HL-60/S4 treated with phorbol 12-myristate 13-acetate at 8.2 ng/mL for 4 days and 3 days (cell line): ENCODE measurements around the gene GYPB.
"Not testable (repeated sequence)": the region's sequence is repeated elsewhere in the genome, so short reads cannot be mapped to it uniquely, and the experiment has no call there.

ENCODE experiments used
- in situ Hi-C: fragments of 300-500 bp; cut with MboI; formaldehyde crosslinking; loops from 2 replicates; pipeline ENCODE4 v1.15.0; 2022; ENCODE audit warnings: low sequenced_read_pairs

Gene GYPB

DNA sequence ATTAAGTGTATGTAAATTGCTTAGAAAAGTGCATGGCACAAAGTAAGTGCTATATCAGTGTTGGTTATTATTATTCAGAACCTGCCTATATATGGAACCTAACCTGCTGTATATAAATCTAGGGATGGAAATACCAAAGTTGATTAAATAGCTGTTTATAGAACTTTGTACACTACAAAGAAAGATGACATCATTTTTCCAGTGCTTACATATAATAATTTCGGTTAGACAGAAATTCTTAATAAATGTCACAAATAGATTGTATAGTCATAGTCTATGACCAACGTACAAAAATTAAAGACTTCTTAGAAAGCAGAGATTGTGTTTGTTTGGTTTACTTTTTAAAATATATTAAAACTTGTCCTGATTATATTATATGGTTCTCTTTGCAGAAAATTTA lies 4.4 kb downstream of the GYPB start:
- in situ Hi-C loops, result no loop called here

- in situ Hi-C loops, result not testable (repeated sequence)
Measured at GRCh38 chr4:144008602-144009001, 10.6 kb downstream of the GYPB start.

DNA sequence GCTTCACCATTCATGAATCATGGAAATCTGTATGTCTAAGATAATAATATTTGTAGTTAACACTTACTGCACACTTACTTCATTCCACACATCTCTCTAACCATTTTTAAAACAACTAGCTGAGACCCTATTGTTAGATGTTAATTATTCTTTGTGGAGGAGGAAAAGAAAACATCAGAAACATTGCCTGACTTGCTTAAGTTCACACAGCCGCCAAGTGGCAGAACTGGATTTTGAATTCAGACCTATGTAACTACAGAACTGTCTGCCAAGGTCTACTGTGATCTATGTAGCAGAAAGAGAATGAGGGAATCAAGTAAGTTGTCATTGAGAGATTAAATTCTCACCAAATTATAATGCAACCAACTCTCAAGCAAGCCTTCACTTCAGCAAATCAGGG lies 11.2 kb downstream of the GYPB start:
- in situ Hi-C loops, result not testable (repeated sequence)

DNA sequence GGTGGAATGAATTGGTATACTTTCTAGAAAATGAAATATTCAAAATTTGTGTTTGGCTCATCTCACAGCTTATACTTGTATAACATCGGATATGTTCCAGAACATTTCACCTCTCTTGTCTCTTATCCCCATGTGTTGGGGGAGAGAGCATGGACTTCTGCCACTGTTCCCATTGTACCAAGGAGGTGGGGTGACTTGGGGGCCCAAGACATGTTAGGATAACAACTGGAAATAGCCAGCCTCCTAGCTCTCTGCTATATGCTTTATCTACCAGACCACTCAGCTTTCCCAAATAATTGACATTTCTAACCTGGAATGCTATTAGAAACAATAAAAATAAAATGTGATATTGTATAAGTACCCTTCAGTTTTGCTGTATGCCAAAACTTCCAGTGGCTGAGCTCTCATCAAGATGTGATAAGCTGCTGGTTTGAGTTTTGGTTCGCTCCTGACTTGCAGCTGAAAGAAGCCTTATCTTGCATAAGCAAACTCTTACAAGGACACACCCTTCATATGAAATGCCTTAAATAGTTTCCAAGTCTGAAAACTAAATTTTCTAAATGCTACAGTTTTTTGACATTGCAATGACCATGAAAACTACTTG lies 12.9 kb downstream of the GYPB start:
- in situ Hi-C loops, result not testable (repeated sequence)

DNA sequence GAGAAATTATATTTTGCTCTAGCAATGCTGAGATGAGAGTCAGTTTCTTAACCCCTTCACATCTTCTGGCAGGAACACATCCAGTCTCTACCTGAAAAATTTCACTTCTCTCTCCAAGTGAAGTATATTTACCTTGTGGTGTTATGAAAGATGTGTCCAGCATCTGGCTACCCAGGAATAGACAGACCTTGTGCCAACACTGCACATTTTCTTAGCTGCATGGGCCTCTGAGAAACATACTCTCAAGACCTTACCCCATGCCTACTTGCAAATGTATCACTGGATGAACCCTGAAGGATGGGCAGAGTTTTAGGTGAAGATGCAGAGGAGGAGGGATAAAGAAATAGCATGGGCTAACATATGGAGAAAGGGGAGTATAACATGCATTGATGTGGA lies 13.6 kb downstream of the GYPB start:
- in situ Hi-C loops, result not testable (repeated sequence)

DNA sequence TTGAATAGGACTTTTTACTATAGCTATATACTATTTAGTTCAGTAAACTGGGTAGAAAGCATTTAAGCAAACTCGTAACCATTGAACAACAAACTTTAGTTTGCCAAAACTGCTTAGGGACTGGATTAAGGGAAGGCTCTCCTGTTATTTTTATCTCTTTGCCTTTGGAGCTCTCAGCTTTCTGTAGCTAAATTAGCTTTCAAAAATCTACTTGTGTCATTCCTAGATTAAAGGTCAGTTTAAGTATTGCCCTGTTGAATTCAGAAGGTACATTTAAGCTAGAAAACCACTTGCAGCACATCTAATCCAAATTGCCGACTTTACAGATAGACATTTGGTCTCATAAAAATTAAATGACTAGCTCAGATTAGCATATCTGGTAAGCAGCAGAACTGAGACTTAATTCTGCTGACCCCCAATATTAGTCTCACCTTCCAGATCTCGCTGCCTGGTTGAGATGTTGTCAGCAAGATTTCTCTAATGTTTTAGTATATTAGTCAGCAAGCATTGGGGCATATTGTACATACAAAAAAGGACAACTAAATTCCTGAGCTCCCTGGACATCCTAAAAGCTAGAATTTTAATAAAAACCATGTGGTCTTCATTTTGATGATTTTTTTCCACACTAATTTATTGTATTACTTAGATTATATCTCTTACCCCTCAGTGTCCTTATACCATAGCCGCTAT lies 14.2 kb downstream of the GYPB start:
- in situ Hi-C loops, result not testable (repeated sequence)

GRCh38 chr4:144003890-144004265 lies 15.3 kb downstream of the GYPB start:
- in situ Hi-C loops, result not testable (repeated sequence)

DNA sequence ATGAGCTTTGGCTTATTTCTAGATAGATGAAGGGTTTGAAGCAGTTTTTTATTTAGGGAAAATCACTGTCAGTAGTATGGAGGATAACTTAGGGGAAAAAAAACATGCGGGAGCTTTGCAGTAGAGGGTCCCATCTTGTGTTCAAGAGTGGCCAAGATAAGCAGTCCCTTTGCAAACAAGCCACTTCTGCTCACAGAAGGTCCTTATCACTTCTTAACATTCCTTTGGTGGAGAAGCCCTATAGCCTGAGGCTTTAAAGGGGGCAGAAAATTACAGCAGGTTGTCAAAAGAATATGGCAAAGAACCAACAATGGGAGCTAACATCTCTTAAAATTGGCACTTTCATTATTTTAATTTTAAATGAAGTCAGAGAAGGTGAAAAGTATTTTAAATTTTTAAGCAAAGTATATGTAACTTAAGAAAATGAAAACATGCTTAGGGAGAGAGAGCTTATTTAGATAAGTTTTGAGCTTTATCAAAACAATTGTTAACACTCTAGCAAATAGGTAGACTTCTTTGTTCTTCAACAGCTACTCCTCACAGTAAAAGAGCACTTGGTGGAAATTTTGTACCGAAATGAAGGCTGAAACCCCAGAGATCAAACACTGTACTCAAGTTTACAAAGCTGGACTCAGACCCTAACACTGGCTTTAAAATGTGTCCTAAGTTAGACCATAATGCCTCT lies 15.8 kb downstream of the GYPB start:
- in situ Hi-C loops, result not testable (repeated sequence)

- in situ Hi-C loops, result not testable (repeated sequence)
Measured at GRCh38 chr4:144000331-144000995, 18.7 kb downstream of the GYPB start.

DNA sequence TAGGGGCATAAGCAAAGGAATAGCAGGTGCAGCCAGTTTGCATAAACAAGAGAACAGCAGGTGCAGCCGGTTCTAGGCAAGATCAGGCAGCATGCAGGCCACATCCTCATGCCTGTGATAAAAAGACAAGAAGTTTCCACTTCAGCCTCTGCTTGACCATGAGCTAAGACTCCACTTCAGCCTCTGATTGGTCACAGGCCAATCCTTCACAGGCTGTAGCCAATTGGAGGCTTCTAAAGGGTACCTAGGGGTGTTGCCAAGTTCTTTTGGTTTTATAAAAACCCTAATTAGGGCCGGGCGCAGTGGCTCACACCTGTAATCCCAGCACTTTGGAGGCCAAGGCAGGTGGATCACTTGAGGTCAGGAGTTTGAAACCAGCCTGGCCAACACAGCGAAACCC lies 23.0 kb downstream of the GYPB start:
- in situ Hi-C loops, result not testable (repeated sequence)

GRCh38 chr4:143991761-143992160 lies 27.4 kb downstream of the GYPB start:
- in situ Hi-C loops, result not testable (repeated sequence)

GRCh38 chr4:143990717-143991116 lies 28.5 kb downstream of the GYPB start:
- in situ Hi-C loops, result not testable (repeated sequence)

DNA sequence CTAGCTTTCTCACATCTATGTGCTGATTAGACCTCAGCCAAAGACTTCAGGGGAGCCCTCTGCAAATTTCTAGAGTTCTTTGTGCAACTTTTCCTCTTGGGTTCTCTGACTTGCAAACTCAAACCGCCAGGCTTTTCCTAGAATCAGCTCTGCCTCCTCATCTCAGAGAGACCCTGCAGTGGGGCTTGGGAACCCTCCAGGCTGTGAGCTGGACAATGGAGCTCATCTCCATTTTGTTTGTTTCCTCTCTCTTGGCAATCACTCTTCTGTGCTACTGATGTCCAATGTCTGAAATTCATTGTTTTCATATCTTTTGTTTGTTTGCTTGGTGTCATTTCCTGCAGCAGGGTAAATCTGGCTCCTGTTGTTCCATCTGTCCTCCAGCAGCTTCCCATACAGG lies 33.0 kb downstream of the GYPB start:
- in situ Hi-C loops, result no loop called here

GRCh38 chr4:143980776-143981175 lies 38.4 kb downstream of the GYPB start:
- in situ Hi-C loops, result not testable (repeated sequence)

DNA sequence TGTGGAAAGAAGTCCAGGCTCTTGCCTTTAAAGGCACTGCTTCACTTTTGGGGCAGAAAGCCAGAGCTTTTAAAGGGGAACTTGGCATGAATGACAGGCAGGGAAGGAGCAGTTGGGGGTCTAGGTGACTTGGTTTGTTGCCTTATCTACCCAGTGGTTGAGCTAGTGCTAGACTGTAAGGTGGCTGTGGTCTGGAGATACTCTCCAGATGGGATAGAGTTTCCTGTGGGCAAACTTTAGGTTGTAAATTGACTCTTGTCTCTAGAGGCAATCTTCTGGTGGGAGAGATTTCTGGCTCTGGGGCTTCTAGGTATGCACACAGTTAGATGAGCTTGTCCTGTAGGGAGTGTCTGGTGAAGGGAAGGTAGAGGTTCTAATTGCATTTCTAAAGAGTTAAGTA lies 43.7 kb downstream of the GYPB start:
- in situ Hi-C loops, result not testable (repeated sequence)

DNA sequence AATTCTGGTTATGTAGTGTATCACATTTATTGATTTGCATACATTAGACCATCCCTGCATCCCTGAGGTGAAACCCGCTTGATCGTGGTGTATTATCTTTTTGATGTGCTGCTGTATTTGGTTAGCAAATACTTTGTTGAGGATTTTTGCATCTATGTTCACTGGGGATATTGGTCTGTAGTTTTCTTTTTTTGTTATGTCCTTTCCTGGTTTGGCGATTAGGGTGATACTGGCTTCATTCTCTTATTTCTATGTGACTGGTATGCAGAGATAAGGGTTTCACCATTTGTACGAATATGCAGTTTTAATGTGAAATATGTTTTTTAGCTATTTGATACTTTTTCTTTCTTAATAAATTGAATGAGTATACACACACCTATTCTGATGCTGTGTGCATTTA lies 45.2 kb downstream of the GYPB start:
- in situ Hi-C loops, result not testable (repeated sequence)

- in situ Hi-C loops, result no loop called here
Measured at GRCh38 chr4:143961075-143961474, 58.1 kb downstream of the GYPB start.

DNA sequence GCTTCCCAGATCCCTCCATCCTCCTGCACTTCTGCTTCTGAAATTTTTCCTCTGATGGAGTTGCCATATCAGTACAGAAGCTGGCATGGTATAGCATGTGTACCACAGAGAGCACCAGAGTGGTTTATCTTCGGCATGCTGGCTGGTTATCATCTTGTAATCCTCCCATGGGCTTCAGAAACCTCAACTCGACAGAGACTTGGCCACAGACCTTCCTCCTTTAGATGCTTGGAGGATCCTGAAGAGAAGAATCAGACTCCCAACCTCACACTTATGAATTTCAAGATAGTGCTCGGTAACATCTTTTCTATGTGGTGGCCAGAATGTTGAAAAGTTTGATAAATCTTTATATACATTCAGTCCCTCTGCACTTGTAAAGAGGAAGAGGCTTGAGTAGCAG lies 63.9 kb downstream of the GYPB start:
- in situ Hi-C loops, result not testable (repeated sequence)

GRCh38 chr4:143951458-143951972 lies 67.7 kb downstream of the GYPB start:
- in situ Hi-C loops, result not testable (repeated sequence)

GRCh38 chr4:143950967-143951366 lies 68.2 kb downstream of the GYPB start:
- in situ Hi-C loops, result not testable (repeated sequence)

- in situ Hi-C loops, result not testable (repeated sequence)
Measured at GRCh38 chr4:143950185-143950584, 69.0 kb downstream of the GYPB start.
